Lower lobe of right lung (tissue), 2 donors: ENCODE data around the gene TRPC4AP. TPM values are rescaled to one million over a fixed set of nuclear protein-coding genes. Genes with fewer than 3 reads are reported as not detected.

ENCODE experiments used
- ATAC-seq, 2 donors: fragments of 200-7000 bp; cut with Tn5 transposase; one replicate each; pipeline ENCODE4 v1.9.1; 2020 to 2022; ENCODE audit warnings: mild to moderate bottlenecking in 2 of 2, moderate library complexity in 2 of 2
- DNase-seq: peaks from one replicate; pipeline ENCODE4 v3.0.0-alpha.2; 2020
- H3K27ac ChIP-seq: fragments of 200-600 bp; one replicate; pipeline ENCODE4 v1.8.0; 2022
- H3K27me3 ChIP-seq: fragments of 200-600 bp; one replicate; pipeline ENCODE4 v1.8.0; 2022; ENCODE audit warnings: low read depth
- H3K36me3 ChIP-seq: fragments of 200-600 bp; one replicate; pipeline ENCODE4 v1.8.0; 2022; ENCODE audit warnings: mild to moderate bottlenecking
- H3K4me1 ChIP-seq: fragments of 200-600 bp; one replicate; pipeline ENCODE4 v1.8.0; 2022
- H3K4me3 ChIP-seq: fragments of 200-600 bp; one replicate; pipeline ENCODE4 v1.8.0; 2022; ENCODE audit warnings: mild to moderate bottlenecking
- H3K9me3 ChIP-seq: fragments of 200-600 bp; one replicate; pipeline ENCODE4 v1.8.0; 2022
- CTCF ChIP-seq: fragments of 200-600 bp; IDR thresholded peaks from one replicate; pipeline ENCODE4 v1.8.0; 2022; ENCODE audit warnings: antibody characterized with exemption, mild to moderate bottlenecking
- intact Hi-C: fragments of 100-400 bp; cut with DNase I; formaldehyde crosslinking; loops from one replicate; pipeline ENCODE4 v1.11.0; 2022
- total RNA-seq: library from RNA; stranded (reverse); fragmentation: NEBNext Ultra II Directional; extraction: Animal tissue kit (Norgen Biotek cat#: 25700); gene quantifications from one replicate; pipeline ENCODE4 v1.2.1, GENCODE V29; 2021
- donor health status: DM: no; HTN: yes; CAD: no; lungs with severe emphysema.

Gene TRPC4AP
- total RNA-seq, 1 donor from 2014 or later, result 63.2 TPM

DNA sequence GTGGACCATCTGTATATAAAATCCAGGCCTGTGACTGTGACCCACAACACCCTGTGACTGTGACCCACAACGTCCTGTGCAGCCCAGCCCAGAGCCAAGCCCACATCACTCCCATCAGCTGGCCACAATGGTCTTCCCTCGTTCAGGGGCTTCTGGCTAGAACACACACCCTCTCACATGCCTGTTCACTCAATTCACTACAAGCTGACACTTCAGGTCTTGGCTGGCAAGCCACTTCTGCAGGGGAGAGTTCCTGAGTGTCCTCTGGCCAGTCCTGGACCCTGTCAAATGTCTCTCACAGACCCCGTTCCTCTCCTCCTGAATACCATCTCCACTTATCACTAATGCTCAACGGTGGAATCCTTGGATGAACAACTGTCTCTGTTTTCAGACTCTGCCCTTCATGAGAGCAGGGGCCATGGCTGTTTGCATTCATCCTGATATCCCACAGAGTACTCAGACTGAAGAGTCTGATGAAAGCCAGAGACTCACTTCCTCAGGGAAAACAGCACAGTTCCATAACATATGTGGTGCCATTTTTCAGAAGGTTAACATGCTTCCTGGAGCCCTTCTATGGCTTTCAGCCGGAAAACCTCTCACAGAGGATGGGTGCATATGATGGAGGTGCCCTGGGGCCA is 80.9 kb downstream of the TRPC4AP start:
- intact Hi-C loops, result no loop called here
- H3K36me3 ChIP-seq, result peaks cover 100% of the 10 kb centered on the region
- no peak for TF ChIP-seq CTCF
- no peak overlapping the region for H3K27ac ChIP-seq
- ATAC-seq (no peak), DNase-seq (no peak)
- peaks cover 12% of the 10 kb centered on the region for H3K4me1 ChIP-seq
- H3K9me3 ChIP-seq, result no peaks in the 10 kb centered on the region
- no peaks in the 10 kb centered on the region for H3K27me3 ChIP-seq
- no peak overlapping the region for H3K4me3 ChIP-seq

DNA sequence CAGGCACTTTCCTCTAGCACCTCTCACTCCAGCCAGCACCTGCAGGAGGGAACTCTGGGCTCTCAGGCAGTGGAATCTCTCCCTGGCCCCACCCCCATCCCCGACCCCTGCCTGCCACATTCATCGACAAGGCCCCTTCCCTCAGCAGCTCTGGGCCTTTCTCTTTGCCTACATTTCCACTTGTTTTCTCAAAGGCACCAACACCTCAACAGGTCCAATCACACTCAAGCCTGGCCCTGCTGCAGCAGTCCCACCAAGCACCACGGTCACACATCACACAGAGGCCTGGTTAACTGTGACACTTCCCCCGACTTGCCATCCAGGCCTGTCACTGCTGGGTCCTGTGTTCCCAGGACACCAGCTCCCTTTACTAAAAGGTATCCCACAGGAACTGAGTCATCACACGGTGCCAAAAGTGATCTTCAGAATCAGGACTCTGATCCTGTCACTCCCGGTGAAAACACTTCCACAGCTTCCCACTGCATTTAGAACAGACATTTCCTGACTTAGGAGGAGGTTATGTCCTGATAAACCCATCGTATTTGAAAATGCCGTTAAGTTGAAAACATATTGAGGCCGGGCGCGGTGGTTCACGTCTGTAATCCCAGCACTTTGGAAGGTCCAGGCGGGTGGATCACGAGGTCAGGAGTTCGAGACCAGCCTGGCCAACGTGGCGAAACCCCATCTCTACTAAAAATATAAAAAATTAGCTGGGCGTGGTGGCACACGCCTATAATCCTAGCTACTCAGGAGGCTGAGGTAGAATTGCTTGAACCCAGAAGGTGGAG is 82.0 kb downstream of the TRPC4AP start:
- H3K4me1 ChIP-seq, result peaks cover 12% of the 10 kb centered on the region
- DNase-seq (no peak), ATAC-seq (no peak)
- no peak overlapping the region for H3K4me3 ChIP-seq
- no peak overlapping the region for H3K27ac ChIP-seq
- no peaks in the 10 kb centered on the region for H3K9me3 ChIP-seq
- intact Hi-C loops, result no loop called here
- no peaks in the 10 kb centered on the region for H3K27me3 ChIP-seq
- peaks cover 100% of the 10 kb centered on the region for H3K36me3 ChIP-seq
- no peak for TF ChIP-seq CTCF

GRCh38 chr20:35009665-35010328 is 82.8 kb downstream of the TRPC4AP start:
- H3K27ac ChIP-seq, result no peak overlapping the region
- H3K4me3 ChIP-seq, result no peak overlapping the region
- H3K9me3 ChIP-seq, result no peaks in the 10 kb centered on the region
- H3K27me3 ChIP-seq, result no peaks in the 10 kb centered on the region
- TF ChIP-seq CTCF, result no peak
- H3K4me1 ChIP-seq, result peaks cover 12% of the 10 kb centered on the region
- peaks cover 100% of the 10 kb centered on the region for H3K36me3 ChIP-seq
- ATAC-seq (no peak), DNase-seq (no peak)
- intact Hi-C loops, result no loop called here

GRCh38 chr20:35008411-35009342 is 83.9 kb downstream of the TRPC4AP start:
- ATAC-seq, result peak; percentile 10 to 34
- Histone ChIP-seq H3K27ac (no peak overlapping the region), H3K4me1 (peaks cover 12% of the 10 kb centered on the region), H3K9me3 (no peaks in the 10 kb centered on the region), H3K27me3 (no peaks in the 10 kb centered on the region), H3K4me3 (no peak overlapping the region), H3K36me3 (peaks cover 100% of the 10 kb centered on the region)
- TF ChIP-seq CTCF, result no peak
- intact Hi-C loops, result no loop called here
- DNase-seq, result no peak

- DNase-seq, result no peak
- Histone ChIP-seq H3K27ac (no peak overlapping the region), H3K9me3 (no peaks in the 10 kb centered on the region), H3K4me3 (no peak overlapping the region), H3K36me3 (peaks cover 100% of the 10 kb centered on the region), H3K4me1 (peaks cover 10% of the 10 kb centered on the region), H3K27me3 (no peaks in the 10 kb centered on the region)
- intact Hi-C loops, result no loop called here
- TF ChIP-seq CTCF, result no peak
- ATAC-seq, result no peak
Measured at GRCh38 chr20:35007891-35008290, 84.7 kb downstream of the TRPC4AP start.
